GM12801 (cell line): ENCODE data around the gene HHIPL1.

ENCODE experiments used
- TF ChIP-seq, protein P1 (sequence below): IDR thresholded peaks from one replicate; pipeline ENCODE4 v1.5.1; 2011; ENCODE audit warnings: control low read depth; ENCODE audit not compliant: insufficient read length; ENCODE audit errors: extremely low read depth

HHIPL1 gene

DNA sequence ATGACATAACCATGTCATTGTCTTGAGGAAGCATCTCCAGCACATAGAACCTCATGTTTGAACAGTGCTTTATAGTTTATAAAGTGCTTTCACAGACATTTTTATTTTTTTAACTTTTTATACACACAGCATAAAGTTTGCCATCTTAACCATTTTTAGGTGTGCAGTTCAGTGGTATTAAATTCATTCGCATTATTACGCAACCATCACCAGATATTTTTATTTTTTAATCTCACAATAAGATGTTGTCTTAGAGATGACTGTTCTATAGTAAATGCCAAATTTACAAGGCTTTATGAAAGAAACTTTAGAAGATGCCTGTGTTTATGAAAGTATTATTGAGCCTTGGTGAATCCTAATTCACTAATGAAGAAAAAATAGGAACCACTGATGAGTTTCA, 59.1 kb downstream of the HHIPL1 start:
- TF ChIP-seq, protein P1, sequence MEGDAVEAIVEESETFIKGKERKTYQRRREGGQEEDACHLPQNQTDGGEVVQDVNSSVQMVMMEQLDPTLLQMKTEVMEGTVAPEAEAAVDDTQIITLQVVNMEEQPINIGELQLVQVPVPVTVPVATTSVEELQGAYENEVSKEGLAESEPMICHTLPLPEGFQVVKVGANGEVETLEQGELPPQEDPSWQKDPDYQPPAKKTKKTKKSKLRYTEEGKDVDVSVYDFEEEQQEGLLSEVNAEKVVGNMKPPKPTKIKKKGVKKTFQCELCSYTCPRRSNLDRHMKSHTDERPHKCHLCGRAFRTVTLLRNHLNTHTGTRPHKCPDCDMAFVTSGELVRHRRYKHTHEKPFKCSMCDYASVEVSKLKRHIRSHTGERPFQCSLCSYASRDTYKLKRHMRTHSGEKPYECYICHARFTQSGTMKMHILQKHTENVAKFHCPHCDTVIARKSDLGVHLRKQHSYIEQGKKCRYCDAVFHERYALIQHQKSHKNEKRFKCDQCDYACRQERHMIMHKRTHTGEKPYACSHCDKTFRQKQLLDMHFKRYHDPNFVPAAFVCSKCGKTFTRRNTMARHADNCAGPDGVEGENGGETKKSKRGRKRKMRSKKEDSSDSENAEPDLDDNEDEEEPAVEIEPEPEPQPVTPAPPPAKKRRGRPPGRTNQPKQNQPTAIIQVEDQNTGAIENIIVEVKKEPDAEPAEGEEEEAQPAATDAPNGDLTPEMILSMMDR: no peak

DNA sequence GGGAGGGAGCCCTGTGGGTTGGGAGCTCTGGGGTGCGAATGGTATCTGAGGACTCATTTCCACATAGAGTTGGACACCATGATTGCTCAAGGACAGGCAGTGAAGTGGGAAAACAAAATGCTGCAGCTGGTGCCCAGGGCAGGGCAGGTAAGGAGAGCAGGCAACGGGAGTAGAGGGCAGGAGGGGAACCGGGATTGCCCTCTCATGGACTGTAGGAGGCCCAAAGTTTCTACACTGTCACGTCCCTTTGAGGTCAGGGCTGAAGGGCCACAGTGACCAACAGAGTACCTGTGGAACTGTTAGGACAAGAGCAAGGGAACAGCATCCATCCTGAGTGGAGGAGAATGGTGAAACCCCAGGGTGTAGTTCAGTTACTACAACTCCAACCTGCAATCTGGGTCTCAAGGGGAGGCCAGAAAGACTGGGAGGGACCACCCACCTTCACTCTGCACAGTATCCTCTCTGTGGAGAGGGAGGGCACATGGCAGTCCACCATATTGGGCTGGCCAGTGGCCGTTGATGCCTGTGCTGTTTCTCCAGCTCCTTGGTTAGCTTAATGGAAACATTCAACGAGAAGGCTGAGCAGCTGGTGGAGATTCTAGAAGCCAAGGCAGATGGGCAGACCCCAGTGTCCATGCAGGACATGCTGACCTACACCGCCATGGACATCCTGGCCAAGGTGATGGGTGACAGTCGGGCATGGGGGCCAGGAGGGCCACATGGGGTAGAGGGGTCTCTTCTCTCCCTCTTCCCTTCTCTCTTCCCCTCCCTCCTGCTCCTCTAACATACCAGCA, 61.4 kb downstream of the HHIPL1 start:
- TF ChIP-seq, protein P1: no peak

DNA sequence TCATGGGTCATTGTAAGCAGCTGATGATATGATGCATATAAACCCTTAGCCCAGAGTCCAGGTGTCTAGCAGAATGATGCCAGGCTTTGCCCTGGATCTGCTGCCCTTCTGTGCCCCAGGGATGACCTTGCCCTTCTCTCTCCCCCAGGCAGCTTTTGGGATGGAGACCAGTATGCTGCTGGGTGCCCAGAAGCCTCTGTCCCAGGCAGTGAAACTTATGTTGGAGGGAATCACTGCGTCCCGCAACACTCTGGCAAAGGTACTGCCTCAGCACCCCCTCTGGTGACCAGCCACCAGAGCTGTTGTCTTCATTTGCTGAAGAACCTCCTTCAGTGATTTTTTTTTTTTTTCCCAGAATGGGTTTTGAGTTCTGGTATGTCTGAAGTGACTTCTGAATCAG, 62.5 kb downstream of the HHIPL1 start:
- TF ChIP-seq, protein P1: no peak

DNA sequence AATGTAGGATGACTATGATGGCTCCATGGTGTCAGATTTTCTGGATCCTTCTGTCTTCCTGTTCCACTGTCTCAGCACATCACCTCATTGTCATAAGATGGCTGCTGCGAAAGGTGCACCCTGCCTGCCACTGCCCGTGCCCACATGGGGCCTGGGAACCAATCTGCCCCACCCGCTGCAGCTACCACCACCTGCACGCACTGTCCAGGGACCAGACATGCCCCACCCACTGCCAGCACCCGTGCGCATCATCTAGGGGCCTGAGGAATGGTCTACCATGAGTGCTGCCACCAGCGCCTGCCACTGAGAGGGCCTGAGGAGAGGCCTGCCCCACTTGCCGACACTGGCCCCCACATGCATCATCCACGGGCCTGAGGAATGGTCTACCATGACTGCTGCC, 63.0 kb downstream of the HHIPL1 start:
- TF ChIP-seq, protein P1: no peak

DNA sequence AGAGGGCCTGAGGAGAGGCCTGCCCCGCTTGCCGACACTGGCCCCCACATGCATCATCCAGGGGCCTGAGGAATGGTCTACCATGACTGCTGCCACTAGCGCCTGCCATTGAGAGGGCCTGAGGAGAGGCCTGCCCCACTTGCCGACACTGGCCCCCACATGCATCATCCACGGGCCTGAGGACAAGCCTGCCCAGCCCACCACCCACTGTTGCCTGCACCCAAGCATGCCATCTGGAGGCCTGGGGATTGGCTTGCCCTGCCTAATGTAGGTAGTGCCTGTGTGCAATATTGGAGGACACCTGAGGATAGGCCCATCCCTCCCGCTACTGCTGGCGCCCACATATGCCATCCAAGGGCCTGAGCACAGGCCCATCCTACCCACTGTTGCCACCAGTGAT, 63.5 kb downstream of the HHIPL1 start:
- TF ChIP-seq, protein P1: no peak

DNA sequence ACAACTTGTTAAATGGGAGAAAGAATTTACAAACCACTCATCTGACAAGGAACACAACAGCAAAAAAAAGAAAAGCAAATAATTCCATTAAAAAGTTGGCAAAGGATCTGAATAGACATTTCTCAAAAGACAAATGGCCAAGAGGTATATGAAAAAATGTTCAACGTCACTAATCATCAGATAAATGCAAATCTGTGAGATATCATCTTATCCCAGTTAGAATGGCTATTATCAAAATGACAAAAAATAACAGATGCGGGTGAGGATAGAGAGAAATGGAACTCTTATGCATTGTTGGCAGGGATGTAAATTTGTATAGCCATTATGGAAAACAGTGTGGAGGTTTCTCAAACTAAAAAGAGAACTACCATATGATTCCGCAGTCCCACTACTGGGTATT, 69.0 kb downstream of the HHIPL1 start:
- TF ChIP-seq, protein P1: no peak

DNA sequence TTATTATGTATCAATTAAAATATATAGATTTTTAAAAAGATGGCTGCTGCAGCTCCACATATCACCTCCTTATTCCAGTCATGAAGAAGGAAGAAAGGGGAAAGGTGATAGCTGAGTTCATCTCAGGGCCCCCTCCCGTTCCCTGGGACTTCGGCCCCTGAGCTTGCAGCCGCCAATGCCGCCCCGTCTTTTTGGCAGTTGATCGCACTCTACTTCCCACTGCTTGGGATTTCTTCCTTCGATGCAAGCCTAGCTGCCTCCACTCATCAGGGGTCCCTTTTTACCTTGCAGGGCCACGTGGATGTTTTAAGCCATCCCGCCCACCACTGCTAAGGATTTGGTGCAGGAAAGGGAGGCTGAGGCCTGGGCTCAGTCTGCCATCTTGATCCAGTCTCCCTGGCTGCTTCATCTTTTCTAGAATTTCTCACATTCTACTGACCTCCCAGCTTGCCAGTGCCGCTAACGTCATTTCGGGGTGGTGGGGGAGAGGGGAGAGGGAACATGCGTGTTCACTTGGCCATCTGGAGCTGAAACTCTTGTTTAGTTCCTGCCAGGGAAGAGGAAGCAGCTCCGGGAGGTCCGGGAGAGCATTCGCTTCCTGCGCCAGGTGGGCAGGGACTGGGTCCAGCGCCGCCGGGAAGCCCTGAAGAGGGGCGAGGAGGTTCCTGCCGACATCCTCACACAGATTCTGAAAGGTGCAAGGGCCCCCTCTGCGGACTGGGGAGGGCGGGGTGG, 70.5 kb downstream of the HHIPL1 start:
- TF ChIP-seq, protein P1: no peak
